Spleen (tissue), 7 donors: ENCODE results near the gene ATP5PO.

ENCODE experiments used
- CTCF ChIP-seq, 11 experiments: fragments of 200-600 bp in 7 of 11; fragments of 450-650 bp in 4 of 11; sonication (generic) in 4 of 11; IDR thresholded peaks in 8 of 11; conservative IDR thresholded peaks in 3 of 11; 1 replicate in 7 of 11; 2 replicates in 4 of 11; pipeline versions ENCODE4 v1.4.0 to v1.8.0; 2016 to 2021; ENCODE audit warnings: antibody characterized with exemption in 11 of 11, inconsistent platforms in 4 of 11, mild to moderate bottlenecking in 1 of 11
- POLR2A ChIP-seq, 3 donors: fragments of 450-650 bp; IDR thresholded peaks; one replicate each; pipeline ENCODE4 v1.5.1; 2017; ENCODE audit warnings: antibody characterized with exemption in 3 of 3, mild to moderate bottlenecking in 1 of 3
- POLR2AphosphoS5 ChIP-seq, 3 donors: sonication (generic); formaldehyde crosslinking; IDR thresholded peaks; one replicate each; pipeline ENCODE4 v1.5.1; 2017; ENCODE audit warnings: antibody characterized with exemption in 3 of 3
- donor health status: DM: no; HTN: no; CAD: no; lungs with moderate emphysema.
- donor health status: DM: no; HTN: no; CAD: no.
- donor health status: DM: no; HTN: no; CAD: no.

- no peak for TF ChIP-seq CTCF (IDR thresholded peaks at IDR 0.05 in 8 of 11, conservative IDR thresholded peaks at IDR 0.05 in 3 of 11)
- TF ChIP-seq POLR2A (IDR thresholded peaks at IDR 0.05), result no peak
- no peak for TF ChIP-seq POLR2AphosphoS5 (IDR thresholded peaks at IDR 0.05)
Measured at GRCh38 chr21:33943293-33943692, 27.7 kb upstream of the ATP5PO start.
